OCI-LY3 (cell line): ENCODE results near the gene AKR1C2.
"Not testable (repeated sequence)": the region's sequence is repeated elsewhere in the genome, so short reads cannot be mapped to it uniquely, and the experiment has no call there.

ENCODE experiments used
- H2AFZ ChIP-seq: fragments of 200-600, 300-600 bp; shearing (Covaris generic); 2 replicates; pipeline ENCODE4 v1.6.0; 2014; ENCODE audit warnings: antibody characterized with exemption, low read depth, low read length
- H3K27ac ChIP-seq: fragments of 200-600, 300-600 bp; sonication (generic); 2 replicates; pipeline ENCODE4 v1.5.1; 2014; ENCODE audit warnings: mild to moderate bottlenecking, low read length, moderate library complexity, mixed read lengths
- H3K27me3 ChIP-seq: fragments of 200-600, 300-600 bp; sonication (generic); 2 replicates; pipeline ENCODE4 v1.6.1; 2014; ENCODE audit warnings: low read depth, low read length, mixed read lengths
- H3K36me3 ChIP-seq: fragments of 200-600, 300-600 bp; sonication (generic); replicated peaks from 2 replicates; pipeline ENCODE3; 2014; ENCODE audit warnings: low read depth, low read length, mixed read lengths
- H3K4me1 ChIP-seq: fragments of 300-600, 200-600 bp; sonication (generic); 2 replicates; pipeline ENCODE4 v1.6.1; 2014; ENCODE audit warnings: low read length, mixed read lengths
- H3K4me2 ChIP-seq: fragments of 200-600, 300-600 bp; sonication (generic); 2 replicates; pipeline ENCODE4 v1.6.1; 2014; ENCODE audit warnings: low read length, mixed read lengths
- H3K4me3 ChIP-seq: fragments of 300-600, 200-600 bp; sonication (generic); 2 replicates; pipeline ENCODE4 v1.5.1; 2014; ENCODE audit warnings: antibody characterized with exemption, mild to moderate bottlenecking, low read length, moderate library complexity
- H3K79me2 ChIP-seq: fragments of 300-600, 200-600 bp; shearing (Covaris generic); 2 replicates; pipeline ENCODE4 v1.6.1; 2014; ENCODE audit warnings: mild to moderate bottlenecking, low read length, mixed read lengths
- H3K9ac ChIP-seq: fragments of 300-600, 200-600 bp; shearing (Covaris generic); 2 replicates; pipeline ENCODE4 v1.6.0; 2014; ENCODE audit warnings: mild to moderate bottlenecking, low read length, moderate library complexity
- H3K9me3 ChIP-seq: fragments of 200-600, 300-600 bp; shearing (Covaris generic); 2 replicates; pipeline ENCODE4 v1.6.1; 2014; ENCODE audit warnings: low read length, mixed read lengths; ENCODE audit not compliant: insufficient read depth
- H4K20me1 ChIP-seq: fragments of 200-600, 300-600 bp; sonication (generic); 2 replicates; pipeline ENCODE4 v1.6.1; 2016; ENCODE audit warnings: low read length, mixed read lengths; ENCODE audit not compliant: insufficient read depth
- EZH2phosphoT487 ChIP-seq: fragments of 200-600 bp; shearing (Covaris generic); IDR thresholded peaks from 2 replicates; pipeline ENCODE4 v1.6.1; 2018; ENCODE audit warnings: antibody characterized with exemption, mixed run types, low read depth
- TF ChIP-seq, protein P1 (sequence below): fragments of 200-600, 300-600 bp; sonication (generic); IDR thresholded peaks from 2 replicates; pipeline ENCODE4 v1.5.1; 2014; ENCODE audit warnings: antibody characterized with exemption, low read length, low read depth

The AKR1C2 gene

DNA sequence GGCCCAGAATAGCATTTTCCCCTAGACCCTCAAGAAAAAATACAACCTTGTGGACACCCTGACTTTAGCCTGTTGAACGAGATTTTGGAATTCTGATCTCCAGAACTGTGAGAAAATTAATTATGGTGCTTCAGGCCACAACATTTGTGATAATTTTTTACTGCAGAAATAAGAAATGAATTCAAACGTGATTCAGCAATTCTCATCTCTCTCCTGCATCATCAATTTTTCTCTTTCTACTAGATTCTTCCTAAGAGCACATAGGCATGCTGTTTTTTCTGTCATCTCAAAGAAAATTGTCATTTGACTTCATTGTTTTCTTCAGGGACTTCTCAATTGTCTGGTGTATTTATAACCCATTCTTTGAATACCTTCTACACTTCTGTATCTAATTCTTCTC, 8.9 kb upstream of the AKR1C2 start:
- Histone ChIP-seq H3K27ac (no peak overlapping the region), H3K9me3 (no peaks in the 10 kb centered on the region), H3K4me3 (no peak overlapping the region), H4K20me1 (no peaks in the 10 kb centered on the region), H3K4me2 (no peak overlapping the region), H3K36me3 (no peaks in the 10 kb centered on the region), H3K27me3 (no peaks in the 10 kb centered on the region), H3K4me1 (no peaks in the 10 kb centered on the region), H3K79me2 (no peaks in the 10 kb centered on the region), H3K9ac (no peak overlapping the region), H2AFZ (no peak overlapping the region)
- TF ChIP-seq, protein P1, sequence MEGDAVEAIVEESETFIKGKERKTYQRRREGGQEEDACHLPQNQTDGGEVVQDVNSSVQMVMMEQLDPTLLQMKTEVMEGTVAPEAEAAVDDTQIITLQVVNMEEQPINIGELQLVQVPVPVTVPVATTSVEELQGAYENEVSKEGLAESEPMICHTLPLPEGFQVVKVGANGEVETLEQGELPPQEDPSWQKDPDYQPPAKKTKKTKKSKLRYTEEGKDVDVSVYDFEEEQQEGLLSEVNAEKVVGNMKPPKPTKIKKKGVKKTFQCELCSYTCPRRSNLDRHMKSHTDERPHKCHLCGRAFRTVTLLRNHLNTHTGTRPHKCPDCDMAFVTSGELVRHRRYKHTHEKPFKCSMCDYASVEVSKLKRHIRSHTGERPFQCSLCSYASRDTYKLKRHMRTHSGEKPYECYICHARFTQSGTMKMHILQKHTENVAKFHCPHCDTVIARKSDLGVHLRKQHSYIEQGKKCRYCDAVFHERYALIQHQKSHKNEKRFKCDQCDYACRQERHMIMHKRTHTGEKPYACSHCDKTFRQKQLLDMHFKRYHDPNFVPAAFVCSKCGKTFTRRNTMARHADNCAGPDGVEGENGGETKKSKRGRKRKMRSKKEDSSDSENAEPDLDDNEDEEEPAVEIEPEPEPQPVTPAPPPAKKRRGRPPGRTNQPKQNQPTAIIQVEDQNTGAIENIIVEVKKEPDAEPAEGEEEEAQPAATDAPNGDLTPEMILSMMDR: no peak
- TF ChIP-seq EZH2phosphoT487: no peak

- H2AFZ ChIP-seq, H3K27ac ChIP-seq, H3K27me3 ChIP-seq, H4K20me1 ChIP-seq, H3K4me3 ChIP-seq, H3K4me2 ChIP-seq, H3K9ac ChIP-seq, H3K4me1 ChIP-seq, H3K36me3 ChIP-seq, H3K9me3 ChIP-seq, H3K79me2 ChIP-seq: not testable (repeated sequence)
Measured at GRCh38 chr10:5011392-5011791, 7.7 kb upstream of the AKR1C2 start.

- not testable (repeated sequence) for H2AFZ ChIP-seq, H3K4me2 ChIP-seq, H3K79me2 ChIP-seq, H3K9ac ChIP-seq, H3K9me3 ChIP-seq, H4K20me1 ChIP-seq, H3K27ac ChIP-seq, H3K27me3 ChIP-seq, H3K4me3 ChIP-seq, H3K4me1 ChIP-seq, H3K36me3 ChIP-seq
Measured at GRCh38 chr10:5010043-5010442, 6.4 kb upstream of the AKR1C2 start.

GRCh38 chr10:5008857-5009548, 5.3 kb upstream of the AKR1C2 start:
- not testable (repeated sequence) for H3K27me3 ChIP-seq, H3K9ac ChIP-seq, H3K4me3 ChIP-seq, H4K20me1 ChIP-seq, H3K79me2 ChIP-seq, H3K4me2 ChIP-seq, H2AFZ ChIP-seq, H3K36me3 ChIP-seq, H3K27ac ChIP-seq, H3K4me1 ChIP-seq, H3K9me3 ChIP-seq

GRCh38 chr10:5004501-5004900, 844 bp upstream of the AKR1C2 start:
- not testable (repeated sequence) for H3K4me1 ChIP-seq, H2AFZ ChIP-seq, H3K79me2 ChIP-seq, H4K20me1 ChIP-seq, H3K9me3 ChIP-seq, H3K4me3 ChIP-seq, H3K36me3 ChIP-seq, H3K4me2 ChIP-seq, H3K27ac ChIP-seq, H3K9ac ChIP-seq, H3K27me3 ChIP-seq

- H3K9ac ChIP-seq: not testable (repeated sequence)
Measured at GRCh38 chr10:5004030-5004385, 351 bp upstream of the AKR1C2 start.

More at GRCh38 chr10:5004030-5004385, 351 bp upstream of the AKR1C2 start:
- not testable (repeated sequence) for H4K20me1 ChIP-seq, H3K4me2 ChIP-seq, H3K36me3 ChIP-seq, H3K27ac ChIP-seq, H3K9me3 ChIP-seq, H3K27me3 ChIP-seq, H3K4me1 ChIP-seq, H3K79me2 ChIP-seq, H2AFZ ChIP-seq, H3K4me3 ChIP-seq
